ENCODE data around the gene TRIP4.

GRCh38 chr15:64459066-64459781 lies 71.6 kb downstream of the TRIP4 start:
- TF ChIP-seq MCM5 (IDR thresholded peaks at IDR 0.05; ENCODE audit: low read depth) (no peak), CTCF (IDR thresholded peaks at IDR 0.05 in 2 of 3, conservative IDR thresholded peaks at IDR 0.05 in 1 of 3; ENCODE audit: insufficient read depth in 2 of 3, low read depth in 1 of 3, low read length in 3 of 3) (no peak), ZBTB33 (CRISPR knock-in tag; IDR thresholded peaks at IDR 0.05) (no peak), HNRNPK (IDR thresholded peaks at IDR 0.05; ENCODE audit: low read depth, low read length, poor library complexity, severe bottlenecking) (no peak), JUNB (CRISPR knock-in tag; conservative IDR thresholded peaks at IDR 0.05) (no peak), CHD1 (IDR thresholded peaks at IDR 0.05; ENCODE audit: low read length) (no peak), TCF7 (IDR thresholded peaks at IDR 0.05; ENCODE audit: borderline replicate concordance) (no peak), ZNF561 (CRISPR knock-in tag; conservative IDR thresholded peaks at IDR 0.05) (no peak), HMG20A (CRISPR knock-in tag; conservative IDR thresholded peaks at IDR 0.05) (no peak), ZNF217 (CRISPR knock-in tag; IDR thresholded peaks at IDR 0.05) (no peak), CSDE1 (IDR thresholded peaks at IDR 0.05) (no peak)

Data from K562 (cell line).